RPMI7951 (cell line): ENCODE data around the gene EFNA2. TPM values are rescaled to one million over a fixed set of nuclear protein-coding genes. Genes with fewer than 3 reads are reported as not detected.
A peak's percentile ranks its signal among the peaks of the same experiment; 100 is the strongest.

Experiments used
- DNase-seq: peaks from one replicate; pipeline ENCODE4 v3.0.0-alpha.2; 2012; ENCODE audit warnings: low read depth
- total RNA-seq: library from RNA; depleted of rRNA; stranded (reverse); fragments of >200 nt; shearing (Covaris generic); gene quantifications from 2 replicates; pipeline ENCODE4 v1.2.3, GENCODE V29; 2014

Gene EFNA2
- total RNA-seq, 1 experiment from 2014 or later: not detected

DNA sequence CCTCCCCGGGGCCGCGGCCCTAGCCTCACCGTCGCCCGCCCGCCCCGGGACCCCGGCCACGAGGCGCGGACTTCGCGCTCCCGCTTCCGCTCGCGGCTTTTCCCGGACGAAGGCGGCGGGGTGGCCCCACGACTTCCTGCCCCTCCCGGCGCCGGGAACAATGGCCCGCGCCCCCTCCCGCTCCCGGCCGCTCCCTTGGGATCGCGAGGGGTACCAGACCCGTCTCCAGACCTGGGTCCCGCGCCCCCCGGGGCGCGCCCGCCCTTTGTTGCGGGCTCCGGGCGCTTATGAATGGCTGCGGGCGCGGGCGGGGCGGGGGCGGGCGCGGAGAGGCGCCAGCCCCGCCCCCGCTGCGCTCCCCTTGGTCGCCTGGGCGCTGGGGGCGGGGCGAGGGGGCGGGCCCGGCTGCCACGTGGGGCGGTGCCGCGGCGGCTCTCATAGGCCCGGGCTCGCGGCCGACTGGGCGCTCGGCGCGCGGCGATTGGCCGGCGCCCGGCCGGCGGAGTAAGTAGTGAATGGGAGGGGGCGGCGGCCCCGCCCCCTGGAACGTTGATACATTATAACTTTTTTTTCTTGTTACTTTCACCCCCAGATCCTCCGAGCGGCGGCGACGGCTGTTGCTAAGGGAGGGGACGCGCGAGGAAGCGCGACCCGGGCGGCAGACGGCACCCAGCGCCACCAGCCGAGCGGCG lies 36.2 kb upstream of the EFNA2 start:
- DNase-seq: peak; percentile 96

DNA sequence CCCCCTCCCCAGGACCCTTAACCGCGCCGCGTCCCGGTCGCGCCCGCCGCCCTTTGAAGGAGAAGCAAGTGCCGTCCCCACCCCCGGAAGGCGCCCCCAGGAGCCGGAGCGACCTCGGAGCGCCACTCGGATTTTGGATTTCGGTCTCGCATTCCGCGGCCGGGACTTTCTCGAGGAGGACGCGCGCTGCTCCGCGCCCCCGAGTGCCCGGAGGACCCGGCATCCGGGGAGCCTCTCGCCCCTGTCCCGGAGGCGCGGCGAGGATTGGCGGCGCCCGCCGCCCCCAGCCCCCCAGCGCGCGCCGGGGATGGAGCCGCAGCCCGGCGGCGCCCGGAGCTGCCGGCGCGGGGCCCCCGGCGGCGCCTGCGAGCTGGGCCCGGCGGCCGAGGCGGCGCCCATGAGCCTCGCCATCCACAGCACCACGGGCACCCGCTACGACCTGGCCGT lies 35.7 kb upstream of the EFNA2 start:
- no peak for DNase-seq

DNA sequence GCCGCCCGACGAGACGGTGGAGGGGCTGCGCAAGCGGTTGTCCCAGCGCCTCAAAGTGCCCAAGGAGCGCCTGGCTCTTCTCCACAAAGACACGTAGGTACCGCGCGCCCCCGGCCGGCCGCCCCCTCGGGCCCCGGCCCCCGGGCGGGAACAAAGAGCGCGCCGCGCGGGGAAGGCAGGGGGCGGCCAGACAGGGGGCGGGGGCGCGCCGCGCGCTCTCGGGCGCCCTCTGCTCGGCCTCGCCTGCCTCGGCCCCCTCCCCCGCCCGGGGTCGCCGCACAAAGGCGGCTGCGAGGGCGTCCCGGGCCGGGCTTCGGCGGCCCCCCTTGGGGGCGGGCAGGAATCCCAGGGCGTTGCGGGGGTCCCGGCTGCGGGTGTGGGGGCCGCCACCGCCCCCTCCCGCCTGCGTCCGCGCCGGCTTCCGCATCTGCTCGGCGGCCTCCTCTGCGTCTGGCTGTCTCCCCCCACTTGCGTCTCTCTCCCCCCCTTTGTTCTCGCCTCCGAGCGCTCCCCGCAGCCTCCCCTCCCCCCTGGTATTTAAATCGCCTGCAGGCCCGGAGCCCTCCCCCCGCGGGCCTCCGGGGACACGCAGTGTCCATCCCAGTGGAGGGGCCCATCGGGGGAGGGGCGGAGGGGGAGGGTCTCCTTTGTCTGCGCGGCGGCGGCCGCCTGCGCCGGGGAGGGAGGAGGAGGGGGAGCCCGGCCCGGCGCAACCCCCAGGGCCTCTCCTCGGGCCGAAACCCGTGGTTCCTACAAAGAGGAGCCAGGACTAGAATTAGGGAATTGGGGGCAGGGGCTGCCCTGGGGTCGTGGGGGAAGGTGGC lies 35.0 kb upstream of the EFNA2 start:
- no peak for DNase-seq

DNA sequence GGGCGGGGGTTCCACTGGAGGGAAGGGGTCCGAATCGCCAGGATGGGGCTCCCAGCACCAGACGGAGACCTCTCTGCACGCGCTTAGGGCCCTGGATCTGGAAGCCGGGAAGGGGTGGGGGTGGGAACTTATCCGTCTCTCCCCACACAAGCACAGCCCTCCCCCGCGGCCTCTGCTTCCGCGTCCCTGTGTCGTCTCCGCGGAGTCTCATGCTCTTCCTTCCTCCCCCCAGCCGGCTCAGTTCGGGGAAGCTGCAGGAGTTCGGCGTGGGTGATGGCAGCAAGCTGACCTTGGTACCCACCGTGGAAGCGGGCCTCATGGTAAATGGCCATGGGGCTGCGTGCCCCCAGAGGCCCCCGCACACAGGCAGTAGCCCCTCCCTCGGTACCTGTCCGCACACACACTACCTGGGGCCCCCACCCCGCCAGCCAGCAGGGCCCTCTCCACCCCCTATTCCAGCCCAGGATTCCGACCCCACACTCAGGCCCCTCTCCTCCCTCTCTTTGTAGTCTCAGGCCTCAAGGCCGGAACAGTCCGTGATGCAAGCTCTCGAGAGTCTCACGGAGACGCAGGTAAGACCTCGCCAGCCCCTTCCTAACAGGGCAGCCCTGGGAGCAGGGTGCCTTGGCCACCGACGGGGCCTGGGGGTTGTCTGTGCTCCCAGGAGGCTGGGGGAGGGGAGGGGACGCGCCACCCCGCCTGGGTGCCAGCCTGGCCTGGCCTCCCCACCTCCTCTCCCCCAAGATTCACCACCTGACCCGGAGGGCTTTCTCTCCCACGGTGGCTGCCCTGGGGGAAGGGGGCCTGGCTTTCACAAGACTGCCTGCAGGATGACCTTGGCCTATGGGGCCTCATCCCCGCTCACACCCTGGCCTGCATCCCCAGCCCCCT lies 34.1 kb upstream of the EFNA2 start:
- DNase-seq: peak; percentile 77

- DNase-seq: peak; percentile 98
Observed at GRCh38 chr19:1252221-1252820, 33.4 kb upstream of the EFNA2 start.

- peak; percentile 98 for DNase-seq
Observed at GRCh38 chr19:1252821-1253513, 32.7 kb upstream of the EFNA2 start.

GRCh38 chr19:1253514-1254080 lies 32.1 kb upstream of the EFNA2 start:
- DNase-seq: no peak

- peak; percentile 82 for DNase-seq
Observed at GRCh38 chr19:1254081-1254527, 31.6 kb upstream of the EFNA2 start.

DNA sequence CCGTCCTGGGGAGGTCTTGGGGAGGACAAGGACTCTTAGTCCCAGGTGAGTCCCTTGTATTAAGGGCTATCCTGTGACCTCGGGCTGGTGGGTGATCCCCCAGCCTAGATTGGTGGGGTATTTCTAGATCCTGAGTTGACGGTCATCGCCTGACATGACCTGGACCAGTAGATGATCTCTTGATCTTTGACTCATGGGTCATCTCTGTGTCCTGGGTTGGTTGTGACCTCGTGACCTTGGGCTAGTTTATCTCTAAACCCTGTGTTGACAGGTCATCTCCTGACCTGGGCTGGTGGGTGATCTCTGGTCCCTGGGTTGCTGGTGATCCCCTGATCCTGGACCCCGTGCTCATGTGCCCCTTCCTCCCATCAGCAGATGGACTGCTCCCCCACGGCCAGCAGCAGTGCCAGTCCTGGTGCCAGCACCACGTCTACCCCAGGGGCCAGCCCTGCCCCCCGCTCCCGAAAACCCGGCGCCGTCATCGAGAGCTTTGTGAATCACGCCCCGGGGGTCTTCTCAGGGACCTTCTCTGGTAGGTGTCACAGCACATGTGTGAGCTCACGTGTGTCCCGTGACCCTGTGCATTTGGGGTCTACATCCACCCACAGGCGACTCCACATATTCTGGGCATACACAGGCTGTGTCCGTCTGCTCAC lies 31.0 kb upstream of the EFNA2 start:
- DNase-seq: no peak

DNA sequence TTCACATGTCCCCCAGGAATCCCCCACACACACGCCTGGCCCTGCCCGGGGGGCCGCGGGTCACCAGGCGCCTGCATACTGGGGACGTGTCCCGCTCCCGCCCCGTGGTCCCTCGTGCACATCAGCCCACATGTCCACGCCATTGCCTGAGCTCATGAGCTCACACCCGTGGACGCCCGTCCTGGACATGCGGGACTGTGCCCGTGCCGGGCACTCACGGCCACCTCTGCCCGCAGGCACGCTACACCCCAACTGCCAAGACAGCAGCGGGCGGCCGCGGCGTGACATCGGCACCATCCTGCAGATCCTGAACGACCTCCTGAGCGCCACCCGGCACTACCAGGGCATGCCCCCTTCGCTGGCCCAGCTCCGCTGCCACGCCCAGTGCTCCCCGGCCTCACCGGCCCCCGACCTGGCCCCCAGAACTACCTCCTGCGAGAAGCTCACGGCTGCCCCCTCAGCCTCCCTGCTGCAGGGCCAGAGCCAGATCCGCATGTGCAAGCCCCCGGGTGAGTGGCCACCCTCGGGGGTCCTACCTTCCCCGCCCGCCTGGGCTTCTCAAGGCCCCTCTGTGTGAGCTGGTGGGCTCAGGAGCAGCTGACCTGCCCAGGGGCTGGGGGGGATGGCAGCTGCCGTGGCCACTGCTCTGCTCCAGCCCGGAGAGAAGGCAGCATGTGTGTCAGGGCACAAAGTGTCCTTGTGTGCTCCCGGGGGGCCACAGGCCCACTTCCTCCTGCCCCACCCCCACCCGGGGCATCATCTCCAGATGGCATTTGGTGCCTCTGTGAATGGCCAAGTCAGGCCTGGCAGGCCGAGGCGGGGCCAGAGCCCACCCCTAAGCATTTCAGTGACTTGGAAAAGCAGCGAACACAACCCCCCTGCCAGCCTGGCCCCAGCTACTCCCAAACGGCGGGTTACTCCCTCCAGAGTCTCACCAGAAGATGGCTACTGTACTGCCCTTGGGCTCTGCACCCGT lies 30.2 kb upstream of the EFNA2 start:
- DNase-seq: no peak

DNA sequence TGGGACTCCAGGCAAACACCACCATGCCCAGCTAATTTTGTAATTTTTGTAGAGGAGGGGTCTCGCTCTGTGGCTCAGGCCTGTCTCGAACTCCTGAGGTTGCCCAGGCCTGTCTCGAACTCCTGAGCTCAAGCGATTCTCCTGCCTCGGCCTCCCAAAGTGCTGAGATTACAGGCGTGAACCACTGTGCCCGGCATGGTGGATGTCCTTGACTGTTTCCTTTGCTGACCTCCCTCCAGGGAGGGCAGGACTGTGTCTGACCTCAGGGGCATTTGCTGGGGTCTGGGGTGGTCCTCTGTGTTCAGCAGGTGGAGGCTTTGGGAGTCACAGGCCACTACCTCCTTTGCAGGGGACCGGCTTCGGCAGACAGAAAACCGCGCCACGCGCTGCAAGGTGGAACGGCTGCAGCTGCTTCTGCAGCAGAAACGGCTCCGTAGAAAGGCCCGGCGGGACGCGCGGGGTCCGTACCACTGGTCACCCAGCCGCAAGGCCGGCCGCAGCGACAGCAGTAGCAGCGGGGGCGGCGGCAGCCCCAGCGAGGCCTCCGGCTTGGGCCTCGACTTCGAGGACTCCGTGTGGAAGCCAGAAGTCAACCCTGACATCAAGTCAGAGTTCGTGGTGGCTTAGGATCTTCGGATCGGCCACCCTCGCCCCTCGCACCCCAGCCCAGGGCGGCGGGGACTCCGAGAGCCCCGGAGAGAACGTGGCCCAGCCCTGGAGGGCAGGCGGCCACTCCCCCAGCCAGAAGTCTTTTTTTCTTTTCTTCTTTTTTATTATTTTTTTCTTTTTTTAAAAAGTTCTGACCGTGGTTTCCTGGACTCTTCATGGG lies 28.8 kb upstream of the EFNA2 start:
- DNase-seq: no peak

GRCh38 chr19:1257475-1258162 lies 28.1 kb upstream of the EFNA2 start:
- DNase-seq: no peak

DNA sequence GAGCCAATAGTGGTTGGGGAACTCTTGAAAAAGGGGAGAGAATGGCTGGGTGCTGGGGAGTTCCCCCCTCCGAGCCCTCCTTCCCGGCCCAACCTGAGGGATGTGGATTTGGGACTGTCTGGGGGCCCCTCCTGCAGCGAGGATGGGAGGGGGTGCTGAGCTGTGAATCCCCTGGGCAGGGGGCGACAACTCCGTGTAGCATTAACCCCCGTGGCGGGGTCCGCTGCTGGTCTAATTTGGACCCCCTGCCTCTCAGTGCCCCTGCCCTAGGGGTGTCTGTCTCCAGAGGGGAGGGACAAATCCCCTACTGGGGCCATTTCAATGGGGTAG lies 27.5 kb upstream of the EFNA2 start:
- DNase-seq: no peak

DNA sequence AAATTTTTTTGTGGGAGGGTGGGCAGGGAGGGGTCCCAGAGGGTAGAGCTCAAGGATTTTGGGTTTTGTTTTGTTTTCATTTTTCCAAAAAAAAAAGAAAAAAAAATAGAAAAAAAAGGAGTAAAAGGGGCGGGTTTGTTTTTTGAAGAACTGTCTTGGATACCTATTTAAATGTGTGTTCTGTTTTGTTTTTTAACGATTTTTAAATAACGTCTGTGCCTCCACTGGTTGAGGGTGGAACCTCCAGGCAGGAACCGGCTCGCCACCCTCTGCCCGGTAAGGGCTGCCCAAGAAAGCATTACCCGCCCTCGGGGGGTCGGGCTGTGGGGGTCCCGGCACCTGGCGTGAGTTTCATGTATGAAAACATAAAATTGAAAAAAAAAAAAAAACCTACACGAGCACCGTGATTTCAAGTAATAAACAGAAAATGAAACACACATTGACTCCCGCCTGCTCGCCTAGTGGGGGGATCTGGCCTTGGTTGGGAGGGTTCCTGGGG lies 26.9 kb upstream of the EFNA2 start:
- DNase-seq: no peak

GRCh38 chr19:1259206-1259875 lies 26.3 kb upstream of the EFNA2 start:
- DNase-seq: peak; percentile 66

- DNase-seq: peak; percentile 53
Observed at GRCh38 chr19:1259876-1260748, 25.6 kb upstream of the EFNA2 start.
